K562 (cell line): Measurements from ENCODE around the gene CENPP.

ENCODE experiments used
- ARNT ChIP-seq, 2 experiments: fragments of 450-650 bp; IDR thresholded peaks; 2 replicates each; pipeline ENCODE4 v1.6.1; 2016; ENCODE audit warnings: mild to moderate bottlenecking in 1 of 2
- CEBPB ChIP-seq: fragments of 450-650 bp; IDR thresholded peaks from 2 replicates; pipeline ENCODE4 v1.6.1; 2016; ENCODE audit warnings: missing genetic modification characterization, missing compliant biosample characterization
- FOXP1 ChIP-seq: sonication (generic); formaldehyde crosslinking; IDR thresholded peaks from 2 replicates; pipeline ENCODE4 v1.8.0; 2022; ENCODE audit warnings: mild to moderate bottlenecking, missing genetic modification reagents
- GATAD2A ChIP-seq: fragments of 450-650 bp; IDR thresholded peaks from 2 replicates; pipeline ENCODE4 v1.6.1; 2017
- MAZ ChIP-seq, 2 experiments: fragments of 450-650 bp in 1 of 2; sonication (generic) in 1 of 2; formaldehyde crosslinking; IDR thresholded peaks in 1 of 2; conservative IDR thresholded peaks in 1 of 2; 2 replicates each; pipeline versions ENCODE4 v1.4.0 to v1.5.0; 2020; ENCODE audit warnings: mild to moderate bottlenecking in 1 of 2, missing genetic modification reagents in 1 of 2
- RBFOX2 ChIP-seq: fragments of 200-400 bp; formaldehyde crosslinking; IDR thresholded peaks from 2 replicates; pipeline ENCODE4 v1.6.1; 2017; ENCODE audit warnings: low read depth, mild to moderate bottlenecking, low read length, moderate library complexity
- TOE1 ChIP-seq, 2 experiments: fragments of 450-650 bp in 1 of 2; sonication (generic) in 1 of 2; formaldehyde crosslinking in 1 of 2; IDR thresholded peaks; 2 replicates each; pipeline versions ENCODE4 v1.7.1 to v1.8.0; 2016 to 2022; ENCODE audit warnings: borderline replicate concordance in 2 of 2, mild to moderate bottlenecking in 2 of 2, antibody characterized with exemption in 1 of 2, inconsistent platforms in 1 of 2, low read depth in 1 of 2, missing genetic modification reagents in 1 of 2, moderate library complexity in 1 of 2
- YY1 ChIP-seq, 3 experiments: IDR thresholded peaks; 2 replicates each; pipeline ENCODE4 v1.6.1; 2011; ENCODE audit warnings: low read length in 2 of 3, mild to moderate bottlenecking in 2 of 3, moderate library complexity in 2 of 3, borderline replicate concordance in 1 of 3, control low read depth in 1 of 3, low read depth in 1 of 3; ENCODE audit not compliant: insufficient read depth in 3 of 3, insufficient replicate concordance in 2 of 3, control insufficient read depth in 1 of 3, insufficient read length in 1 of 3; ENCODE audit errors: extremely low read depth in 1 of 3
- TF ChIP-seq, protein P1 (sequence below), 3 experiments: IDR thresholded peaks in 2 of 3; conservative IDR thresholded peaks in 1 of 3; 2 replicates each; pipeline ENCODE4 v1.5.1; 2011 to 2012; ENCODE audit warnings: low read length in 3 of 3, mild to moderate bottlenecking in 3 of 3, control low read depth in 2 of 3, improper control_type of control experiment in 1 of 3, inconsistent platforms in 1 of 3, low read depth in 1 of 3, mixed read lengths in 1 of 3, moderate library complexity in 1 of 3; ENCODE audit not compliant: insufficient read depth in 2 of 3
- TF ChIP-seq, protein P2 (sequence below): fragments of 450-650 bp; formaldehyde crosslinking; IDR thresholded peaks from 2 replicates; pipeline ENCODE4 v1.4.0; 2022; ENCODE audit warnings: missing genetic modification characterization
- TF ChIP-seq, protein P3 (sequence below): fragments of 450-650 bp; conservative IDR thresholded peaks from 2 replicates; pipeline ENCODE4 v1.6.1; 2016; ENCODE audit warnings: missing genetic modification characterization, low read depth, mild to moderate bottlenecking, control low read depth, missing compliant biosample characterization
- TF ChIP-seq, protein P4 (sequence below): fragments of 250-450 bp; sonication (Bioruptor Pico); IDR thresholded peaks from 2 replicates; pipeline ENCODE4 v1.6.1; 2021; ENCODE audit warnings: mild to moderate bottlenecking

DNA sequence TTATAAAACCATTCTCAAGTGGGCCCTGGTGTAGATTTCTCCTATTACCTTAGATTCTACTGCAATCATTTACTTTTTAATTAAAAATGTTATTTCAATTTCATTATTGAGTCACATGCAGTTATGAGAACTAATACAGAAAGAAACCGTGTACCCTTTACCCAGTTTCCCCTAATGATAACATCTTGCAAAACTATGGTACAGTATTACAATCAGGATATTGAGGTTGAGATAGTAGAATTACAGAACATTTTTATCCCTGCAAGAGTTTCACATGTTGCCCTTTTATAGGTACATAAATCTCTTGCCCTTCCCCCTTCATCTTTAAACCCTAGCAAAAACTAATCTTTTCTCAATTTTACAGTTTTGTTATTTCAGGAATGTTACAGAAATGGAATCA, 109.5 kb downstream of the CENPP start:
- TF ChIP-seq, protein P1, sequence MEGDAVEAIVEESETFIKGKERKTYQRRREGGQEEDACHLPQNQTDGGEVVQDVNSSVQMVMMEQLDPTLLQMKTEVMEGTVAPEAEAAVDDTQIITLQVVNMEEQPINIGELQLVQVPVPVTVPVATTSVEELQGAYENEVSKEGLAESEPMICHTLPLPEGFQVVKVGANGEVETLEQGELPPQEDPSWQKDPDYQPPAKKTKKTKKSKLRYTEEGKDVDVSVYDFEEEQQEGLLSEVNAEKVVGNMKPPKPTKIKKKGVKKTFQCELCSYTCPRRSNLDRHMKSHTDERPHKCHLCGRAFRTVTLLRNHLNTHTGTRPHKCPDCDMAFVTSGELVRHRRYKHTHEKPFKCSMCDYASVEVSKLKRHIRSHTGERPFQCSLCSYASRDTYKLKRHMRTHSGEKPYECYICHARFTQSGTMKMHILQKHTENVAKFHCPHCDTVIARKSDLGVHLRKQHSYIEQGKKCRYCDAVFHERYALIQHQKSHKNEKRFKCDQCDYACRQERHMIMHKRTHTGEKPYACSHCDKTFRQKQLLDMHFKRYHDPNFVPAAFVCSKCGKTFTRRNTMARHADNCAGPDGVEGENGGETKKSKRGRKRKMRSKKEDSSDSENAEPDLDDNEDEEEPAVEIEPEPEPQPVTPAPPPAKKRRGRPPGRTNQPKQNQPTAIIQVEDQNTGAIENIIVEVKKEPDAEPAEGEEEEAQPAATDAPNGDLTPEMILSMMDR (IDR thresholded peaks at IDR 0.05 in 2 of 3, conservative IDR thresholded peaks at IDR 0.05 in 1 of 3; ENCODE audit: insufficient read depth in 2 of 3, low read depth in 1 of 3, low read length in 3 of 3): no peak
- TF ChIP-seq CEBPB (no peak), ARNT (IDR thresholded peaks at IDR 0.05) (no peak), GATAD2A (no peak), YY1 (IDR thresholded peaks at IDR 0.05; ENCODE audit: borderline replicate concordance in 1 of 3, control insufficient read depth in 1 of 3, extremely low read depth in 1 of 3, insufficient read depth in 3 of 3, insufficient read length in 1 of 3, insufficient replicate concordance in 2 of 3, low read depth in 1 of 3, low read length in 2 of 3) (no peak), MAZ (CRISPR knock-in tag; conservative IDR thresholded peaks at IDR 0.05 in 1 of 2, IDR thresholded peaks at IDR 0.05 in 1 of 2) (no peak), TOE1 (IDR thresholded peaks at IDR 0.05; ENCODE audit: borderline replicate concordance) (no peak), TOE1 (CRISPR knock-in tag; IDR thresholded peaks at IDR 0.05; ENCODE audit: borderline replicate concordance, low read depth) (no peak), FOXP1 (no peak), RBFOX2 (no peak)
- TF ChIP-seq, protein P2, sequence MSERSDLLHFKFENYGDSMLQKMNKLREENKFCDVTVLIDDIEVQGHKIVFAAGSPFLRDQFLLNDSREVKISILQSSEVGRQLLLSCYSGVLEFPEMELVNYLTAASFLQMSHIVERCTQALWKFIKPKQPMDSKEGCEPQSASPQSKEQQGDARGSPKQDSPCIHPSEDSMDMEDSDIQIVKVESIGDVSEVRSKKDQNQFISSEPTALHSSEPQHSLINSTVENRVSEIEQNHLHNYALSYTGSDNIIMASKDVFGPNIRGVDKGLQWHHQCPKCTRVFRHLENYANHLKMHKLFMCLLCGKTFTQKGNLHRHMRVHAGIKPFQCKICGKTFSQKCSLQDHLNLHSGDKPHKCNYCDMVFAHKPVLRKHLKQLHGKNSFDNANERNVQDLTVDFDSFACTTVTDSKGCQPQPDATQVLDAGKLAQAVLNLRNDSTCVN (CRISPR knock-in tag): no peak
- TF ChIP-seq, protein P3, sequence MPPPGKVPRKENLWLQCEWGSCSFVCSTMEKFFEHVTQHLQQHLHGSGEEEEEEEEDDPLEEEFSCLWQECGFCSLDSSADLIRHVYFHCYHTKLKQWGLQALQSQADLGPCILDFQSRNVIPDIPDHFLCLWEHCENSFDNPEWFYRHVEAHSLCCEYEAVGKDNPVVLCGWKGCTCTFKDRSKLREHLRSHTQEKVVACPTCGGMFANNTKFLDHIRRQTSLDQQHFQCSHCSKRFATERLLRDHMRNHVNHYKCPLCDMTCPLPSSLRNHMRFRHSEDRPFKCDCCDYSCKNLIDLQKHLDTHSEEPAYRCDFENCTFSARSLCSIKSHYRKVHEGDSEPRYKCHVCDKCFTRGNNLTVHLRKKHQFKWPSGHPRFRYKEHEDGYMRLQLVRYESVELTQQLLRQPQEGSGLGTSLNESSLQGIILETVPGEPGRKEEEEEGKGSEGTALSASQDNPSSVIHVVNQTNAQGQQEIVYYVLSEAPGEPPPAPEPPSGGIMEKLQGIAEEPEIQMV: no peak
- TF ChIP-seq, protein P4, sequence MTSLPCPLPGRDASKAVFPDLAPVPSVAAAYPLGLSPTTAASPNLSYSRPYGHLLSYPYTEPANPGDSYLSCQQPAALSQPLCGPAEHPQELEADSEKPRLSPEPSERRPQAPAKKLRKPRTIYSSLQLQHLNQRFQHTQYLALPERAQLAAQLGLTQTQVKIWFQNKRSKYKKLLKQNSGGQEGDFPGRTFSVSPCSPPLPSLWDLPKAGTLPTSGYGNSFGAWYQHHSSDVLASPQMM (CRISPR knock-in tag): no peak
